Heart left ventricle (tissue), 16 donors: ENCODE results near the gene ABHD12B. TPM values are rescaled to one million over a fixed set of nuclear protein-coding genes. Genes with fewer than 3 reads are reported as not detected.

Experiments
- ATAC-seq, 4 donors: fragments of 200-7000 bp; cut with Tn5 transposase; one replicate each; pipeline ENCODE4 v1.9.1; 2020 to 2022; ENCODE audit warnings: moderate library complexity in 4 of 4, mild to moderate bottlenecking in 3 of 4, moderate number of reproducible peaks in 1 of 4
- DNase-seq, 5 donors: peaks; one replicate each; pipeline ENCODE4 v3.0.0-alpha.2; 2020
- H3K27ac ChIP-seq, 12 donors: fragments of 200-600 bp; sonication (generic) in 4 of 12; one replicate each; pipeline versions ENCODE4 v1.5.0 to v1.8.0; 2016 to 2022; ENCODE audit warnings: mild to moderate bottlenecking in 2 of 12
- H3K27me3 ChIP-seq, 9 donors: fragments of 200-600 bp; sonication (generic) in 2 of 9; one replicate each; pipeline versions ENCODE4 v1.5.1 to v1.8.0; 2016 to 2022; ENCODE audit warnings: mild to moderate bottlenecking in 3 of 9
- H3K36me3 ChIP-seq, 9 donors: fragments of 200-600 bp; sonication (generic) in 2 of 9; one replicate each; pipeline versions ENCODE4 v1.5.0 to v1.8.0; 2018 to 2022; ENCODE audit warnings: mild to moderate bottlenecking in 2 of 9
- H3K4me1 ChIP-seq, 12 donors: fragments of 200-600 bp; sonication (generic) in 4 of 12; one replicate each; pipeline versions ENCODE4 v1.5.0 to v1.8.0; 2016 to 2022; ENCODE audit warnings: mild to moderate bottlenecking in 3 of 12
- H3K4me3 ChIP-seq, 12 donors: fragments of 200-600 bp; sonication (generic) in 4 of 12; one replicate each; pipeline versions ENCODE4 v1.5.0 to v1.8.0; 2017 to 2022; ENCODE audit warnings: mild to moderate bottlenecking in 9 of 12, moderate library complexity in 4 of 12
- H3K9me3 ChIP-seq, 12 donors: fragments of 200-600 bp; sonication (generic) in 4 of 12; one replicate each; pipeline versions ENCODE4 v1.5.0 to v1.8.0; 2016 to 2022; ENCODE audit warnings: mild to moderate bottlenecking in 1 of 12
- POLR2A ChIP-seq, 2 donors: fragments of 450-650 bp; IDR thresholded peaks; one replicate each; pipeline ENCODE4 v1.6.1; 2017; ENCODE audit warnings: antibody characterized with exemption in 2 of 2, mild to moderate bottlenecking in 2 of 2, moderate library complexity in 2 of 2
- WGBS, 4 donors: extraction: QIAGEN DNeasy Blood & Tissue Kit in 2 of 4; methylation state at CpG; one replicate each; pipeline versions ENCODE4 v1.1.5 to v1.1.7; 2013 to 2018; 5-methylcytosine and 5-hydroxymethylcytosine counted together
- intact Hi-C, 10 donors: fragments of 100-400 bp; cut with DNase I; formaldehyde crosslinking; loops; one replicate each; pipeline versions ENCODE4 v1.11.1 to v1.14.2; 2022
- long read RNA-seq, 3 donors: library from polyadenylated mRNA; unstranded; transcript quantifications; one replicate each; pipeline ENCODE4 v2.0.0, GENCODE V29; 2020 to 2021
- polyA plus RNA-seq, 2 donors: library from polyadenylated mRNA; stranded (reverse); fragments of 200-250 nt; gene quantifications; one replicate each; pipeline ENCODE4 v1.2.3, GENCODE V29; 2013
- total RNA-seq, 9 donors: library from RNA; depleted of rRNA in 2 of 9; stranded (reverse); fragments of >200 nt in 2 of 9; fragmentation: NEBNext Ultra II Directional in 3 of 9; extraction: Animal tissue kit (Norgen Biotek cat#: 25700) in 3 of 9; gene quantifications; one replicate each; pipeline versions ENCODE4 v1.1.0 to v1.2.4, GENCODE V29; 2016 to 2023
- TF ChIP-seq, protein P1 (sequence below), 12 donors: fragments of 200-600 bp; sonication (generic) in 4 of 12; IDR thresholded peaks; one replicate each; pipeline versions ENCODE4 v1.5.0 to v1.8.0; 2018 to 2022; ENCODE audit warnings: antibody characterized with exemption in 12 of 12, mild to moderate bottlenecking in 5 of 12
- donor health status: ischemic (EF 13 %, LVEDD 7.1; RV severe dilation, severe dysfunction).
- donor health status: healthy with polysubstance abuse.
- donor health status: DM: no; HTN: yes; CAD: no.
- donor health status: DM: no; HTN: no; CAD: no.
- donor health status: ischemic (EF 25% LVEDD 6.9; RV normal size, moderate dysfunction).
- donor health status: ischemic (EF 25% LVEDD 5.7; RV mildly dilated, moderate dysfunction).
- donor health status: healthy.
- donor health status: DM: yes; HTN: yes; CAD: no.
- donor health status: ischemic (EF 35%, LVEDD 5.7; RV mildly dilated, moderate dysfunction).
- donor health status: nonischemic (EF 11% LVEDD 7.7; RV severe dilation, severe dysfunction).
- donor health status: DM: yes; HTN: yes; CAD: no.
- donor health status: PGD.
- donor health status: ischemic (EF 29% LVEDD 5.4; RV normal size, mild dysfunction).
- donor health status: nonischemic (EF 23%, LVEDD 6.1; RV moderate dilation, normal function).

The ABHD12B gene, protein sequence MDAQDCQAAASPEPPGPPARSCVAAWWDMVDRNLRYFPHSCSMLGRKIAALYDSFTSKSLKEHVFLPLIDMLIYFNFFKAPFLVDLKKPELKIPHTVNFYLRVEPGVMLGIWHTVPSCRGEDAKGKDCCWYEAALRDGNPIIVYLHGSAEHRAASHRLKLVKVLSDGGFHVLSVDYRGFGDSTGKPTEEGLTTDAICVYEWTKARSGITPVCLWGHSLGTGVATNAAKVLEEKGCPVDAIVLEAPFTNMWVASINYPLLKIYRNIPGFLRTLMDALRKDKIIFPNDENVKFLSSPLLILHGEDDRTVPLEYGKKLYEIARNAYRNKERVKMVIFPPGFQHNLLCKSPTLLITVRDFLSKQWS
- 1 to 10 TPM in 1 of 9 donors, not detected in 8; 1.2 TPM for total RNA-seq
- not detected for polyA plus RNA-seq
- long read RNA-seq, donor 1 = 0 reads
- long read RNA-seq, donor 2 = 0 reads
- long read RNA-seq, donor 3 = 0 reads

DNA sequence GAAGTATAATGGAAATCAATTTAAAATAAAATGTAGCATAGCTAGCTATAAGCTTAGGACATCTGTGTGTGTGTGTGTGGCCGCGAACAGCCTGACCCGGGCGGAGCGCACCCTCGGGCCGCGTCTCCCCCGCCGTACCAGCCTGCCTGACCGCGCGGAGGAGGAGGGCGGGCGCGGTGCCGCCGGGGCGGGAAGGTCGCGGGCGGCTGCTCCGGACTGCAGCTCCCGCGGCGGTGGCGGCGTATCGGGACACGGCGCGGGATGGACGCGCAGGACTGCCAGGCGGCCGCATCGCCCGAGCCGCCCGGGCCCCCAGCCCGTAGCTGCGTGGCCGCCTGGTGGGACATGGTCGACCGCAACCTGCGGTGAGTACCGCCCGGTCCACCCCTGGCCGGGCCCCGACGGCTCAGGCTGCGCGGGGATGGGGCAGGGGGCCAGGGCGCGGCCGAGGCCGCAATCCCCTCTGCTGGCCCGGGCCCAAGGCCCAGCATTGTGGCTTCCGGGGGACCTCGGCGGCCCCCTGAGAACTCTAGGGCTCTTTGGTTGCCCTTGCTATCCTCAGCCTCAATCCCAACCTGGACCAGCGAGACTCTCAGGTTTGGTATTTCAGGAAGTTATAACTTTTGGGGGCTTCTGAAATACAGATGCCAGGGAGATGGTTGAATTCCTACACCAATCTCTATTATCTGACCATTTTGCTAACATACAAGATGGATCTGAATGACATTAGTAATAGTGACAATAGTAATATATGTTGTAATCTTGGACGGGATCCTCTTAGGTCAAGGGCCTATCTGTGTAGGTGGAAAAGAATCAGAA, at the start of gene ABHD12B:
Gene ABHD12B (plus strand): TSS at position 140 of the 819 bp plus-strand sequence. CDS start 122 bp downstream, at position 262.
- DNase-seq (peak in 1 of 5 donors; percentile 29), ATAC-seq (peak in 2 of 4 donors; percentile 31 to 45)
- no peaks in the 10 kb centered on the region for H3K9me3 ChIP-seq
- intact Hi-C loops = no loop called here
- H3K36me3 ChIP-seq = no peaks in the 10 kb centered on the region
- peaks cover 0 to 16% (median 0%) of the 10 kb centered on the region in 12 donors for H3K4me1 ChIP-seq
- WGBS, 4 donors = 8 to 15% (median 11%) methylated on average over 23 to 63 of the region's 63 CpGs
- TF ChIP-seq, protein P1, sequence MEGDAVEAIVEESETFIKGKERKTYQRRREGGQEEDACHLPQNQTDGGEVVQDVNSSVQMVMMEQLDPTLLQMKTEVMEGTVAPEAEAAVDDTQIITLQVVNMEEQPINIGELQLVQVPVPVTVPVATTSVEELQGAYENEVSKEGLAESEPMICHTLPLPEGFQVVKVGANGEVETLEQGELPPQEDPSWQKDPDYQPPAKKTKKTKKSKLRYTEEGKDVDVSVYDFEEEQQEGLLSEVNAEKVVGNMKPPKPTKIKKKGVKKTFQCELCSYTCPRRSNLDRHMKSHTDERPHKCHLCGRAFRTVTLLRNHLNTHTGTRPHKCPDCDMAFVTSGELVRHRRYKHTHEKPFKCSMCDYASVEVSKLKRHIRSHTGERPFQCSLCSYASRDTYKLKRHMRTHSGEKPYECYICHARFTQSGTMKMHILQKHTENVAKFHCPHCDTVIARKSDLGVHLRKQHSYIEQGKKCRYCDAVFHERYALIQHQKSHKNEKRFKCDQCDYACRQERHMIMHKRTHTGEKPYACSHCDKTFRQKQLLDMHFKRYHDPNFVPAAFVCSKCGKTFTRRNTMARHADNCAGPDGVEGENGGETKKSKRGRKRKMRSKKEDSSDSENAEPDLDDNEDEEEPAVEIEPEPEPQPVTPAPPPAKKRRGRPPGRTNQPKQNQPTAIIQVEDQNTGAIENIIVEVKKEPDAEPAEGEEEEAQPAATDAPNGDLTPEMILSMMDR (IDR thresholded peaks at IDR 0.05) = no peak
- no peak for TF ChIP-seq POLR2A (IDR thresholded peaks at IDR 0.05)
- H3K27me3 ChIP-seq = peaks cover 10 to 38% (median 18%) of the 10 kb centered on the region in 9 donors
- peak within 1 kb of the TSS in 8 of 12 donors; percentile 17 to 46 (median 35) for H3K4me3 ChIP-seq
- H3K27ac ChIP-seq = no peak within 1 kb of the TSS

DNA sequence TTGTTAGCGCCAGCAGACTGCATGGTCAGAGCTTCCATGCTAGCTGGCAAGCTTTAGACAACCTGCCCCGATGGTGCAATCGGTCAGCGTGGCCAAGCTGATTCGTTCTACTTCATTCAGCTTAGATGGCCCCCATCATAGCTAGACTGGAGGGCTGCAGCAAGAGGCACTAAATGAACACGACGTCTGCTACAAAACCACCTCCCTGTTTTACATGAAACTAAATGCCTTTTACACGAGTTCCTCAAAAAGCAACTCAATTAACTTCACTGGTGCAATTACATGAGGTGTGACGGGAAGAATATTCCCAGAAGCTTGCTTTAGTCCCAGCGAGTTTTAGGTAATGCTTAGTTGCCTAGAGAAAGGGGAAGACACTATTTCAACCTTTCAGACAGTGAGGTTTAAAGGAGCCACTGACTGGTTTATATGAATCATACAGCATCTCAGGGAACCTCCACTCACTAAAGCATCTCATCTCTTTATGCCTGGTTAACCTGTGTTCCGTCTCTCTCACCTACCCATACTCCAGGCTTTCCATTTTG, 49.3 kb upstream of the ABHD12B start:
- peak in 3 of 4 donors; percentile 16 to 25 (median 17) for ATAC-seq
- 83 to 90% (median 86%) methylated on average over 11 of the region's 11 CpGs for WGBS, 4 donors

DNA sequence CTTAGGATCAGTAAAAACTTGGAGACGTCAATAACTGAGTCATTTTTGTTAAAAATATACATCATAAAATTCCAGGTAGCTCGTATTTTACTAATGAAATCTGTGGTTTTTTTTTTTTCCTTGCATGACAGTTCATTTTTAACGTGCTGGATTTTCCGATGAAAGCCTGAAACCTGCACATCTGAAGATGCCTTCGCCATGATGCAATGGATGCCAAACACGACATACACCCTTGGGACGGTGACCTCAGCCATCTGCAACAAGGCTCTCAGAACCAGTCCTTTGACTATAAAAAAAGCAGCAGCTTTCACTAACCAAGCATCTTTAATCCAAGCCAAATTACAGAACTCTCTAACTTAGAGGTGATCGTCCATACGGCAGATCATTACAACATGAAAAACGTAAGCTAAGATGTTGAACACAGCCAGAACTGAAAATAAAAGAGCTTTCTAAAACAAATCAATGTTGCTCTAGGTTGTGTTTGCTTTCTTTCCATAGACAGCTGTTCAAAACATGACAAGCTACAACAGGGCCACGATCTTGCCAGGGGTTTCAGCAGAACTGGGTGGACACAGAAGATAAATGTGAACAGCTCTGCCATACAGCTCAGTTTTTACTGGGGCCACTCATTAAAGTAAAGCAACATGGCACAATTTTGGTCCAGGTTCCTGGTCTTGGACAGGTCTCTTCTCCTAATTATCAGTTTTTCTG, 48.6 kb upstream of the ABHD12B start:
- Histone ChIP-seq H3K27me3 (no peaks in the 10 kb centered on the region), H3K4me1 (peaks cover 0 to 68% (median 21%) of the 10 kb centered on the region in 12 donors), H3K27ac (peak overlapping the region in 8 of 12 donors; percentile 14 to 90 (median 36)), H3K4me3 (peak overlapping the region in 4 of 12 donors; percentile 0 to 38 (median 24)), H3K36me3 (peaks cover 0 to 13% (median 0%) of the 10 kb centered on the region in 9 donors), H3K9me3 (no peaks in the 10 kb centered on the region)
- ATAC-seq = peak in 3 of 4 donors; percentile 48 to 65 (median 52)
- intact Hi-C loops = no loop called here
- peak in 2 of 5 donors; percentile 32 to 47 for DNase-seq
- TF ChIP-seq, protein P1 (IDR thresholded peaks at IDR 0.05) = no peak
- no peak for TF ChIP-seq POLR2A (IDR thresholded peaks at IDR 0.05)
- WGBS, 4 donors = 55 to 63% (median 59%) methylated on average over 11 of the region's 11 CpGs

More for the DNA sequence above, 49.3 kb upstream of the ABHD12B start:
- peaks cover 0 to 62% (median 21%) of the 10 kb centered on the region in 12 donors for H3K4me1 ChIP-seq
- H3K9me3 ChIP-seq = no peaks in the 10 kb centered on the region
- intact Hi-C loops = no loop called here
- TF ChIP-seq, protein P1 (IDR thresholded peaks at IDR 0.05) = no peak
- no peak overlapping the region for H3K4me3 ChIP-seq
- H3K27ac ChIP-seq = peak overlapping the region in 1 of 12 donors; percentile 90
- no peak for DNase-seq
- no peaks in the 10 kb centered on the region for H3K27me3 ChIP-seq
- H3K36me3 ChIP-seq = peaks cover 0 to 13% (median 0%) of the 10 kb centered on the region in 9 donors
